Neural progenitor cell (in vitro differentiated cells): ENCODE measurements around the gene TMEM147.

ENCODE experiments used
- EZH2 ChIP-seq: fragments of 200-600 bp; sonication (generic); IDR thresholded peaks from 2 replicates; pipeline ENCODE4 v1.6.1; 2017; ENCODE audit warnings: antibody characterized with exemption, mild to moderate bottlenecking, moderate library complexity
- EZH2phosphoT487 ChIP-seq: fragments of 200-600 bp; sonication (generic); IDR thresholded peaks from 2 replicates; pipeline ENCODE4 v1.6.1; 2017; ENCODE audit warnings: antibody characterized with exemption
- TF ChIP-seq, protein P1 (sequence below): fragments of 200-600 bp; sonication (generic); IDR thresholded peaks from 2 replicates; pipeline ENCODE4 v1.5.1; 2017; ENCODE audit warnings: antibody characterized with exemption, mild to moderate bottlenecking

DNA sequence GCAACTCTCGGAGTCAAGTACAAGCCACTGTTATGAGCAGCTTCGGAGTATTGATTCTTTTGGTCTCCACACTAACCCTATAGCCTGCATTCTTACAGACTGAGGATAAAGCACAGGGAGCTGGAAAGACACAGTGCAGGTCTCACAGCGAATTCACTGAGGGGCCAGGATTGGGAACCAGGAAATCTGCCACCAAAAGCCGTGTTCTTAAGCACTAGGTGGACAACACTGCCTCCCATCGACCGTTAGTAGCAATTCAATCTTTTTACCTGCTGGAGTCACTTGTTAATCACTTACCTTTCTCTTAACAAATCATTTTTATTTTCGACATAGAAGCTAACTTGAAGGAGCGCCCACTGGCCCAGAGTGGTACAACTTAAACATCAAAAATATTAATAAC, 46.8 kb downstream of the TMEM147 start:
- TF ChIP-seq, protein P1, sequence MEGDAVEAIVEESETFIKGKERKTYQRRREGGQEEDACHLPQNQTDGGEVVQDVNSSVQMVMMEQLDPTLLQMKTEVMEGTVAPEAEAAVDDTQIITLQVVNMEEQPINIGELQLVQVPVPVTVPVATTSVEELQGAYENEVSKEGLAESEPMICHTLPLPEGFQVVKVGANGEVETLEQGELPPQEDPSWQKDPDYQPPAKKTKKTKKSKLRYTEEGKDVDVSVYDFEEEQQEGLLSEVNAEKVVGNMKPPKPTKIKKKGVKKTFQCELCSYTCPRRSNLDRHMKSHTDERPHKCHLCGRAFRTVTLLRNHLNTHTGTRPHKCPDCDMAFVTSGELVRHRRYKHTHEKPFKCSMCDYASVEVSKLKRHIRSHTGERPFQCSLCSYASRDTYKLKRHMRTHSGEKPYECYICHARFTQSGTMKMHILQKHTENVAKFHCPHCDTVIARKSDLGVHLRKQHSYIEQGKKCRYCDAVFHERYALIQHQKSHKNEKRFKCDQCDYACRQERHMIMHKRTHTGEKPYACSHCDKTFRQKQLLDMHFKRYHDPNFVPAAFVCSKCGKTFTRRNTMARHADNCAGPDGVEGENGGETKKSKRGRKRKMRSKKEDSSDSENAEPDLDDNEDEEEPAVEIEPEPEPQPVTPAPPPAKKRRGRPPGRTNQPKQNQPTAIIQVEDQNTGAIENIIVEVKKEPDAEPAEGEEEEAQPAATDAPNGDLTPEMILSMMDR, result peak; percentile 73
- no peak for TF ChIP-seq EZH2
- no peak for TF ChIP-seq EZH2phosphoT487
